Mesendoderm (in vitro differentiated cells): ENCODE data around the gene TENM4.

Source experiments
- DNase-seq: peaks from one replicate; pipeline ENCODE4 v3.0.0; 2013
- H2AK5ac ChIP-seq: 2 replicates; pipeline ENCODE4 v1.6.1; 2013; ENCODE audit warnings: low read length, inconsistent platforms
- H2BK120ac ChIP-seq: 2 replicates; pipeline ENCODE4 v1.6.1; 2013; ENCODE audit warnings: low read depth, mild to moderate bottlenecking, low read length, moderate library complexity, mixed read lengths
- H2BK15ac ChIP-seq: replicated peaks from 2 replicates; pipeline ENCODE4 v1.6.1; 2013; ENCODE audit warnings: low read depth, mild to moderate bottlenecking, moderate library complexity
- H2BK5ac ChIP-seq: 2 replicates; pipeline ENCODE4 v1.6.1; 2013; ENCODE audit warnings: low read length, inconsistent platforms
- H3K18ac ChIP-seq: 2 replicates; pipeline ENCODE4 v1.6.1; 2013; ENCODE audit warnings: mild to moderate bottlenecking, low read length, mixed read lengths
- H3K23ac ChIP-seq: one replicate; pipeline ENCODE4 v1.6.1; 2013; ENCODE audit warnings: low read length
- H3K27ac ChIP-seq: 2 replicates; pipeline ENCODE4 v1.5.1; 2013; ENCODE audit warnings: low read depth, mild to moderate bottlenecking, inconsistent platforms, low read length, moderate library complexity
- H3K27me3 ChIP-seq: 2 replicates; pipeline ENCODE4 v1.6.1; 2013; ENCODE audit warnings: low read length, control low read depth, mild to moderate bottlenecking, inconsistent platforms; ENCODE audit not compliant: insufficient read depth, poor library complexity
- H3K36me3 ChIP-seq: 2 replicates; pipeline ENCODE4 v1.6.1; 2013; ENCODE audit warnings: low read length, inconsistent platforms; ENCODE audit not compliant: control insufficient read depth, insufficient read depth
- H3K4ac ChIP-seq: one replicate; pipeline ENCODE4 v1.6.1; 2013; ENCODE audit warnings: low read depth, mild to moderate bottlenecking, low read length, moderate library complexity
- H3K4me1 ChIP-seq: 2 replicates; pipeline ENCODE4 v1.6.1; 2013; ENCODE audit warnings: low read depth, low read length, inconsistent platforms; ENCODE audit not compliant: control insufficient read depth
- H3K4me2 ChIP-seq: 2 replicates; pipeline ENCODE4 v1.6.1; 2013; ENCODE audit warnings: low read length
- H3K4me3 ChIP-seq: 2 replicates; pipeline ENCODE4 v1.5.1; 2013; ENCODE audit warnings: mild to moderate bottlenecking, low read length
- H3K56ac ChIP-seq: one replicate; pipeline ENCODE4 v1.6.1; 2013; ENCODE audit warnings: low read length
- H3K79me1 ChIP-seq: 2 replicates; pipeline ENCODE4 v1.6.1; 2013; ENCODE audit warnings: low read length, inconsistent platforms
- H3K79me2 ChIP-seq: 2 replicates; pipeline ENCODE4 v1.6.1; 2013; ENCODE audit warnings: mild to moderate bottlenecking, low read length; ENCODE audit not compliant: control insufficient read depth, insufficient read depth
- H3K9ac ChIP-seq: 2 replicates; pipeline ENCODE4 v1.6.1; 2013; ENCODE audit warnings: low read length, inconsistent platforms
- H4K5ac ChIP-seq: one replicate; pipeline ENCODE4 v1.6.1; 2013; ENCODE audit warnings: low read length
- H4K8ac ChIP-seq: one replicate; pipeline ENCODE4 v1.6.1; 2013; ENCODE audit warnings: low read depth, mild to moderate bottlenecking, control low read depth, low read length, moderate library complexity
- WGBS: extraction: QIAGEN DNeasy Blood & Tissue Kit; methylation state at CpG from one replicate; pipeline ENCODE4 v1.1.7; 2013; ENCODE audit warnings: low lambda C conversion rate, missing lambda C conversion rate; ENCODE audit not compliant: insufficient coverage; ENCODE audit errors: extremely low coverage; 5-methylcytosine and 5-hydroxymethylcytosine counted together

The TENM4 gene

DNA sequence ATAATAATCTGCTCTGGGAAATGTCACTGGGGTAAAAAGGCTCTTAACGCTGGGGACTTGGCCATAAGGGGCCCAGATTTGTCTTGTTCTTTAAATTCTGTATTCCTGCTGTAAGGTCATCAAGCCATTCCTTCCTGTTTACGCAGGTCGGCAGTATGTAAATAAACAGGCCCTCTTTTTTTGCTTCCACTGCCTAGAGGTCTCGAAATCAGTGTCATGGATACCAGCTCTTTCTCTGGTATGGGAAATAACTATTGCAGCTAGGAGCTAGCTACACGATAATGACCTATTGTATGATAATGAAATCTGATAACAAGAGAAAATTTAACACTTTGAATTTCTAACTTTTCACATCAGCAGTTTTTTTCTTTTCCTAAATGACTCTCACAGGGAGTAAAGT, 657.0 kb downstream of the TENM4 start:
- WGBS: no CpG with 5 or more reads among the region's 5 CpGs
- Histone ChIP-seq H3K56ac (no peak overlapping the region), H3K18ac (no peak overlapping the region), H3K9ac (no peak overlapping the region), H3K4me3 (no peak overlapping the region), H4K5ac (no peak overlapping the region), H3K4me2 (no peak overlapping the region), H2AK5ac (no peak overlapping the region), H2BK120ac (no peak overlapping the region), H3K23ac (no peak overlapping the region), H3K27me3 (no peaks in the 10 kb centered on the region), H2BK5ac (no peak overlapping the region), H3K36me3 (no peaks in the 10 kb centered on the region), H3K79me2 (no peaks in the 10 kb centered on the region), H3K4ac (no peak overlapping the region), H4K8ac (no peak overlapping the region), H3K79me1 (no peaks in the 10 kb centered on the region), H3K4me1 (peaks cover 7% of the 10 kb centered on the region), H3K27ac (peak overlapping the region; percentile 5), H2BK15ac (no peak overlapping the region)
- DNase-seq: peak; percentile 85

DNA sequence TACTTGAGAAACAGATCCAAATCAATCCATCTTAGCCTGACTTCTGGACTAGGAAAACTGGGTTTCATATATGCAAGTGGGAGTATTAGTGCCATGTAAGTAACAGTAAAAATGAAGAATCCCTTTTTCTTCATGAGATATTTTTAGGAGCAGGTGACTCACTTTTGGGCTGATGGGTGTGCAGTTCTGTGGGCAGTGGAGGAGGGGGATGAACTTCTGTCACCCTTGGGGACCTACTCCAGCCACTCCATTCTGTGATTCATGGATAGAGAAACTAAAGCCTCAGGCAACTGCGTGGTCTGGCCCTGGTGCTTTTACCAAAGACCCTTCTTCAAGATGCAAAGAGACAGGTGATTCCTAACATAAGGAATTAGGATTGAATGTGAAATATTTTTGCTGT, 657.5 kb downstream of the TENM4 start:
- no peak for DNase-seq
- H3K27ac ChIP-seq: no peak overlapping the region
- H3K9ac ChIP-seq: no peak overlapping the region
- H3K79me2 ChIP-seq: no peaks in the 10 kb centered on the region
- H2BK5ac ChIP-seq: no peak overlapping the region
- no peaks in the 10 kb centered on the region for H3K79me1 ChIP-seq
- H2BK120ac ChIP-seq: no peak overlapping the region
- no peak overlapping the region for H2AK5ac ChIP-seq
- H3K4me2 ChIP-seq: no peak overlapping the region
- H3K23ac ChIP-seq: no peak overlapping the region
- H3K18ac ChIP-seq: no peak overlapping the region
- no CpG with 5 or more reads among the region's 1 CpG for WGBS
- H3K36me3 ChIP-seq: no peaks in the 10 kb centered on the region
- no peak overlapping the region for H4K8ac ChIP-seq
- H3K4me3 ChIP-seq: no peak overlapping the region
- no peaks in the 10 kb centered on the region for H3K27me3 ChIP-seq
- H3K56ac ChIP-seq: no peak overlapping the region
- no peak overlapping the region for H2BK15ac ChIP-seq
- H4K5ac ChIP-seq: no peak overlapping the region
- no peak overlapping the region for H3K4ac ChIP-seq
- H3K4me1 ChIP-seq: peaks cover 7% of the 10 kb centered on the region

DNA sequence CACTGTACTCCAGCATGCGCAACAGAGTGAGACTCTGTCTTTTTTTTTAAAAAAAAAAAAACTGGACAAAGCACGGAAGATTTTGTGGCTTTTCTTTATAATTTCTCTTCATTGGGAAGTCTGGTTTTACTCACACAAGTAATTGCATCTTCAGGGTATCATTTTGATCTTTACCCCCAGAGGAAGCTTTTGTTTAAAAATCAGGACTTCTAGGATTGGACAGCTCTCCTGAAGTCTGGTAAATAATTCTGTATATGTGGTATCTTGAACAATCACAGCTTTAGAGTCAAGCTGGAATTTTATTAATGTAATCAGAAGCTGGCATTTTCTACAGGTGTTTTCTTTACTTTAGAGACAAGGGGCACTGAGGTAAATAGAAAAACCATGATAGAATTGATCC, 658.1 kb downstream of the TENM4 start:
- no peak overlapping the region for H3K18ac ChIP-seq
- no peak overlapping the region for H4K8ac ChIP-seq
- no peak overlapping the region for H3K56ac ChIP-seq
- H2AK5ac ChIP-seq: no peak overlapping the region
- no peaks in the 10 kb centered on the region for H3K79me2 ChIP-seq
- no peak for DNase-seq
- whole genome bisulfite sequencing: no CpG with 5 or more reads among the region's 2 CpGs
- no peak overlapping the region for H2BK15ac ChIP-seq
- H3K4me2 ChIP-seq: no peak overlapping the region
- H3K79me1 ChIP-seq: no peaks in the 10 kb centered on the region
- peaks cover 7% of the 10 kb centered on the region for H3K4me1 ChIP-seq
- no peak overlapping the region for H3K27ac ChIP-seq
- H3K23ac ChIP-seq: no peak overlapping the region
- H3K27me3 ChIP-seq: no peaks in the 10 kb centered on the region
- H3K9ac ChIP-seq: no peak overlapping the region
- H3K36me3 ChIP-seq: no peaks in the 10 kb centered on the region
- no peak overlapping the region for H2BK120ac ChIP-seq
- H3K4me3 ChIP-seq: no peak overlapping the region
- H2BK5ac ChIP-seq: no peak overlapping the region
- no peak overlapping the region for H4K5ac ChIP-seq
- H3K4ac ChIP-seq: no peak overlapping the region

DNA sequence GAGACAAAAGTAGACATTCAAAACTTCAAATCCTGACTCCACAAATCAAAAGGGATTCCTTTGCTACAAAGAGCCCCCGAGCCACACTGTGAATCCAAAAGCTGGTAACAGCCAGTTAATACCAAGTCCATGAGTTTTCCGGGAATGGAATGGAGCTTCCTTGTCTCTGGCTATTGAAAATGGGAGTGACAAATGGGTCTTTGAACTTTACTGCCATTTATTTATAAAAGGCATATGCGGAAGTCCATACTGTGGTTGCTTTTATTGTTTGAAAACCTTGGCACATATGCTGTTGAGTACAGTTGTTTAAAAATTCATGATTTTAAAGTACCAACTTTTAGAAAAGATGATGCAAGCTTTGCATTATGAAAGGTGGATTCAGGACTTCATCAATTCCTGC, 659.9 kb downstream of the TENM4 start:
- Histone ChIP-seq H3K9ac (no peak overlapping the region), H2BK15ac (no peak overlapping the region), H3K4me1 (peaks cover 7% of the 10 kb centered on the region), H3K4me2 (no peak overlapping the region), H3K27me3 (no peaks in the 10 kb centered on the region), H3K23ac (no peak overlapping the region), H4K5ac (no peak overlapping the region), H3K4me3 (no peak overlapping the region), H3K79me1 (no peaks in the 10 kb centered on the region), H2BK120ac (no peak overlapping the region), H2AK5ac (no peak overlapping the region), H3K56ac (no peak overlapping the region), H4K8ac (no peak overlapping the region), H3K36me3 (no peaks in the 10 kb centered on the region), H3K4ac (no peak overlapping the region), H3K18ac (no peak overlapping the region), H3K27ac (no peak overlapping the region), H2BK5ac (no peak overlapping the region), H3K79me2 (no peaks in the 10 kb centered on the region)
- no peak for DNase-seq
- WGBS: no CpG with 5 or more reads among the region's 3 CpGs

DNA sequence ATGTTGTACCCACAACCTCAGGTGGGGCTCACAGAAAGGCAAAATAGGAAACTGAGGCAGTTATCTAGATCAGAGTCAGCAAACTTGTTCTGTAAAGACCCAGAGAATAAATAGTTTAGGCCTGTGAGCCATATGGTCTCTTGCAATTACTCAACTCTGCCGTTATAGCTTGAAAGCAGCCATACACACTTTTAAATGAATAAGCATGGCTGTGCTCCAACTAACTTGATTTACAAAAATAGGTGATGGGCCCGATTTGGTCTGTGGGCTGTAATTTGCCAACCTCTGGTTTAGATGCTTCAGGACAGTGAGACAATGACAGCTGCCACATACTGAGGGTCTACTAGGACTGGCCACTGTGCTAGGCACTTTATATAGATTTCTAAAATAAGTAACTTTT, 667.3 kb downstream of the TENM4 start:
- Histone ChIP-seq H2BK120ac (no peak overlapping the region), H2BK5ac (no peak overlapping the region), H3K4me3 (no peak overlapping the region), H3K23ac (no peak overlapping the region), H3K27ac (no peak overlapping the region), H3K36me3 (no peaks in the 10 kb centered on the region), H3K9ac (no peak overlapping the region), H2BK15ac (no peak overlapping the region), H3K4ac (no peak overlapping the region), H3K79me2 (no peaks in the 10 kb centered on the region), H4K8ac (no peak overlapping the region), H2AK5ac (no peak overlapping the region), H4K5ac (no peak overlapping the region), H3K18ac (no peak overlapping the region), H3K56ac (no peak overlapping the region), H3K79me1 (no peaks in the 10 kb centered on the region), H3K4me2 (no peak overlapping the region), H3K4me1 (no peaks in the 10 kb centered on the region), H3K27me3 (no peaks in the 10 kb centered on the region)
- WGBS: no CpG with 5 or more reads among the region's 2 CpGs
- DNase-seq: no peak

DNA sequence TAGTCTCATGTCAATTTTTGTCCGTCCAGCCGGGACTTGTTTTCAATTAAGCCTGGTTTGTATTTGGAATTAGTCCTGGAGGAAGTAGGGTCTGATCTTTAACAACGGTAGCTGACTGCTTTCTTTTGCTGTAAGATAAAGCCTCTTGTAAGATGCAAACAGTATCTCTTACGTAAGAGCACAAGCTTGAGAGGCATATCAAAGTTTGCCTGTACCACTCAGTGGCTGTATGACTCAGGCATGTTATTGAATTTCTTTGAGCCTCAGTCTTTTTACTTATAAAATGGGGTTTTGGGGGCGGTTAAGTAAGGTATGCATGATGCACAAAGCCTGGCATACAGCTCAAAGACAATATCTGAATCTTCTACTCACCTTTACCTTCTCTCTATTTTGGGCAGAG, 667.8 kb downstream of the TENM4 start:
- Histone ChIP-seq H3K9ac (no peak overlapping the region), H2BK15ac (no peak overlapping the region), H3K4ac (no peak overlapping the region), H3K27me3 (no peaks in the 10 kb centered on the region), H3K27ac (no peak overlapping the region), H3K4me3 (no peak overlapping the region), H4K8ac (no peak overlapping the region), H3K79me2 (no peaks in the 10 kb centered on the region), H3K23ac (no peak overlapping the region), H3K4me1 (no peaks in the 10 kb centered on the region), H3K36me3 (no peaks in the 10 kb centered on the region), H3K18ac (no peak overlapping the region), H3K4me2 (no peak overlapping the region), H3K56ac (no peak overlapping the region), H2BK120ac (no peak overlapping the region), H4K5ac (no peak overlapping the region), H2BK5ac (no peak overlapping the region), H2AK5ac (no peak overlapping the region), H3K79me1 (no peaks in the 10 kb centered on the region)
- WGBS: no CpG with 5 or more reads among the region's 5 CpGs
- no peak for DNase-seq
